Ureter (tissue), 1 donor: ENCODE results near the gene PRTFDC1. TPM values are rescaled to one million over a fixed set of nuclear protein-coding genes. Genes with fewer than 3 reads are reported as not detected.
"Not testable (repeated sequence)": the region's sequence is repeated elsewhere in the genome, so short reads cannot be mapped to it uniquely, and the experiment has no call there.

Source experiments
- DNase-seq: peaks from one replicate; pipeline ENCODE4 v3.0.0-alpha.2; 2020; ENCODE audit warnings: low spot score
- total RNA-seq: library from RNA; stranded (reverse); gene quantifications from one replicate; pipeline ENCODE4 v1.2.4, GENCODE V29; 2023
- donor health status: DM: yes; HTN: yes; CAD: no.

The PRTFDC1 gene
- total RNA-seq, 1 donor from 2014 or later: 8.5 TPM

GRCh38 chr10:24844742-24845141 lies 107.7 kb downstream of the PRTFDC1 start:
- no peak for DNase-seq

DNA sequence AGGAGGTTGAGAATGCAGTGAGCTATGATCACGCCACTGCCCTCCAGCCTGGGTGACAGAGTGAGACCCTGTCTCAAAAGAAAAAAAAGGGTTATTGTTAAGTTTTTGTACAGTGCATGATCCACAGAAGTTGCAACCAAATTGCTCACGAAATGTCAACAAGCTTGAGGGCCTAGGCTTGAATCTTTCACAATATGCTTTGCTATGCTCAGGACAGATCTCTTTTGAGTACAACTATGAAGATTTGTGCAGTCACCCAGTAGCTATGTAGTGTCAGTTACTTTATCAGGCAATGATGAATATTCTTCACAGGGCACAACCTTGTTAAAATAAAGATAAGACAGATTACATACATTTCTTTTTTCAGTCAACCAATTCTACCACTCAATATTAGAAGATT lies 109.2 kb downstream of the PRTFDC1 start:
- no peak for DNase-seq

- no peak for DNase-seq
These were observed 109.5 kb downstream of the PRTFDC1 start for GRCh38 chr10:24842856-24843255.

GRCh38 chr10:24841530-24841929 lies 110.9 kb downstream of the PRTFDC1 start:
- no peak for DNase-seq

DNA sequence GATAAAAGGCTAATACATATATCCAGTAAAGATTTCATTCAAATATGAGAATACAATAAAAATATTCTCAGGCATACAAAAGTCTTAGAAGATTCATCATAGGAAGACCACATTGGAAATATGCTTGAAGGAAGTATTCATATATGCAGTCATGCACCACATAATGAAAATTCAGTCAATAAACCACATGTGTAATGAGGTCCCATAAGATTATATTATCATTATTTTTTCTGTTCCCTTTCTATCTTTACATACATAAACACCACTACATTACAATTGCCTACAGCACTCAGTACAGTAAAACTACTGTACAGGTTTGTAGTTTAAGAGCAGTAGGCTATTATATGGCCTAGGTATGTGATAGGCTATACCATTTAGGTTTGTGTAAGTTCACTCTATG lies 111.6 kb downstream of the PRTFDC1 start:
- no peak for DNase-seq

GRCh38 chr10:24837781-24838180 lies 114.6 kb downstream of the PRTFDC1 start:
- DNase-seq: not testable (repeated sequence)

DNA sequence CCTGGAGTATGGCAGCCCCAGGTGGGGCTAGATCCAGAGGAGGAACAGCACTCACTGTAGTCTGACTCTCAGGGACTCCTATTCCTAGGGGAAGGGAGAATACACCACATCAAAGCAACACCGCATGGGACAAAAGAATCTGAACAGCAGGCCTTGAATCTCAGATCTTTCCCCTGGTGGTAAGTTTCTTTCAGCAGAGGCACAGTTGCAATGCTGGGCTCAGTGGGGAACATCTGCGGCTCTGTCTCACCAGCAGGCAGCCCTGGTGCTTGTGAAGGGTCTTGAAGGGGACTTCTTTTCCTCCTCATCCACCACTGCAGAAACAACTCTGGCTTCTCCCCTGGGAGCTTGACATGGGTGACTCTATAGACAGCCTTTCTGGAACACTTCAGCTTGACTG lies 117.5 kb downstream of the PRTFDC1 start:
- DNase-seq: no peak

DNA sequence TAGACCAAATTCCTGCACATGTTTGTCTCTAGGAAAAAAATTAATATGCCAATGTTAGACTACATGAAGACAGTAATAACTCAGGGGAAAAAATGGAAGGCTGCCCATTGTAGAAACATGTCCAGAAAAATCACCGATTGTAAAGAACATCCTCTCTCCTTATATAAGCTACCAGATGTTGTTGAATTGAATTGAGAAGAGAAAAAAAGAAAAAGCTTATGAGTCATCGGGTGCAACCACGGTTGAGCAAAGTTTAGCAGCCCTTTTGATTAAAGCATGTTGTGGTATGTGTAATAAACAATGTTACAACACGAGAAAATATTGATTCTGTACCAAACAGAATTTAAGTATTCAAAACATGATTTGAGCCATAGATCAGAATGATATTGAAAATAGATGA lies 126.4 kb downstream of the PRTFDC1 start:
- DNase-seq: no peak

DNA sequence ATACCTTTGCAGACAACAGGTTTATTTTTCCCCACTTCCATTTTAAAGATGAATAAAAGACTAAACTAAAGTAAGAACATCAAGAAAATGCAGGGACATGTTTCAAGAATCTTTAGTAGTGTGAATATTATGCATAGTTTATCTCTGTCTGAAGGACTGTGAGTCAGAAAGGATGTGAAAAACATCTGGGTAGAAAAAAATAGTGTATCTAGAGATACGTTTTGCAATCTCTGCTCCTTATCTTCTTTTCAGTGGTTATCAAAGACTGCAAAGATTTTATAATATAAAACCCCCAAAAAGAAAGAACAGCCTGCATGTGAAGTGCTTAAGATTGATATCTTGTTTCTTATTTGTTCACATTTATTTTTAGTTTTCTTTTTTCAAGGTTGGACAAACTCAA lies 126.9 kb downstream of the PRTFDC1 start:
- DNase-seq: no peak

- DNase-seq: no peak
These were observed 127.9 kb downstream of the PRTFDC1 start for GRCh38 chr10:24824536-24824935.

GRCh38 chr10:24824124-24824523 lies 128.3 kb downstream of the PRTFDC1 start:
- no peak for DNase-seq

DNA sequence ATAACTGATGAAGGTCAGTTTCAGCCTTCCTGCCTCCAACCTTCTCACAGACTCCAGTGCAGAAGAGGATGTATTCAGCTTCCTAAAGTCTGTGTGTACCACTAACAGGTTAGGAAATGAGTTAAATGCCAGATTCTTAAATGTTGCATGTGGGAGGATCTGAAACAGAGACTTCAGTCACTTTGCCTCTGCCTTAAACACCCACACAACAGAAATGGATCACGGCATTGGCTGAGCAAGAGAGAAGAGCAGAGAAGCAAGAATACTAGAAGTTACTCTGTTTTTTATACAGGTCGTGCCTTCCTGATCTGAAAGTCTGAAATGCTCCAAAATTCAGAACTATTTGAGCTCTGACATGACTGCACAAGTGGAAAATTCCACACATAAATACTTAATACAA lies 129.8 kb downstream of the PRTFDC1 start:
- DNase-seq: no peak

DNA sequence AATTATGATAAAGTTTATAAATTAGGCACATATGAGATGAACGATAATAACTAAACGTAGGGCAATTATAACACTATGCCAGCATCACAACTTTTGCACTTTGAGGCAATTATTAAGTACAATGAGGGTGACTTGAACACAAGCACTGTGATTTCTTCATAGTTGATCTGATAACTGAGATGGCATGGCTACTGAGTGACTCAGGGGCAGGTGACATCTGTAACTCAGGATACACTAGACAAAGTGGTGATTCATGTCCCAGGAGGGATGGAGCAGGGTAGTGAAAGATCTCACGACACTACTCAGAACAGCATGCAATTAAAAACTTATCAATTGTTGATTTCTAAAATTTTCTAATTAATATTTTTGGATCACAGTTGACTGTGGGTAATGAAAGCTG lies 130.4 kb downstream of the PRTFDC1 start:
- DNase-seq: no peak

DNA sequence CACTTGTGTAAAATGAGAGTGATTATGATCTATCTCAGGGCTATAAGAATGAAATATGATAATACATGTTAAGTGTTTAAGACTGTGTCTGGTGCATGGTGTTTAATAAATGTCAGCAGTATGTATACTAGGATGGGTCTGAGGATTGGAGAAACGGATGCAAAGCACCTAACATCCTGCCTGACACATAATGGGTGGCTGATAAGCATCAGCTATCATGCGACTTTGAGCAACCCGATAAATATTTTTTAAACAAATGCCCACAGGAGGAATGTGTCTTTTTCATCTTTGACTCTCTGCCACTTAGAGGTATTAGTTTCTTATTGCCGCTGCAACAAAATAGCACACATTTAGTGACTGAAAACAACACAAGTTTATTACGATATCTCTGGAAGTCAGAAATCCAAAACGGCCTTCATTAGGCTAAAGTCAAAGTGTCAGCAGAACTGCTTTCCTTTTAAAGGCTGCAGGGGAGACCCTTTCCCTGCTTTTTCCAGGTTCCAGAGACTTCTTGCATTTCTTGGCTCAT lies 135.5 kb downstream of the PRTFDC1 start:
- DNase-seq: no peak

DNA sequence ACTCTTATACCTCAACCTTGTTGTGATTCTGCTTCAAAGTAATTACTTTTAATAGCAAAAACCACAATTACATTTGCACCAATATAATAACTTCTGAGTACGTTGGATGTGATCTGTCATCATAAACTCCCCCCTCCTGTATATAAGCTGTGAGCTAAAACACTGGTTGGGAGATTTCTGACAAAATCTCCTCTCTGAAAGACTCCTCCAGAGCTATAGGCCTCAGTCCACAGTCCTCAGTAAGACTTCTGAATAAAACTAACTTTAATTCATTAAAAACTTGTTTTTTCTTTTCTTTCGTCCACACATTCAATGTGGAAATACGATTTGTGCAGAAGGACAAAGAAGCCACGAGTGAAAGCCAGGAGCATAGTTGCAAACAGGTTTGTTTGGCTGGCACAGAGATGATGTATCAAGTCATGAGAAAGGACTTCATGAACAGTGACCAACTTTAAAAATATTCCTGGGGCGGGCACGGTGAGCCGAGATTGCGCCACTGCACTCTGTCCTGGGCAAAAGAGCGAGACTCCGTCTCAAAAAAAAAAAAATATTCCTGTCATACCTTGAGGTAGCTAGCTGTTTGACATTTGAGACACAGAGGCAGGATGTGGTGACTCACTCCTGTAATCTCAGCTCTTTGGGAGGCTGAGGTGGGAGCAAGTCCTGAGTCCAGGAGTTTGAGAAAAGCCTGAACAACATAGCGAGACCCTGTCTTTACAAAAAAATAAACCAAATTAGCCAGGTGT lies 137.7 kb downstream of the PRTFDC1 start:
- DNase-seq: no peak

- DNase-seq: no peak
These were observed 138.6 kb downstream of the PRTFDC1 start for GRCh38 chr10:24813856-24814255.

DNA sequence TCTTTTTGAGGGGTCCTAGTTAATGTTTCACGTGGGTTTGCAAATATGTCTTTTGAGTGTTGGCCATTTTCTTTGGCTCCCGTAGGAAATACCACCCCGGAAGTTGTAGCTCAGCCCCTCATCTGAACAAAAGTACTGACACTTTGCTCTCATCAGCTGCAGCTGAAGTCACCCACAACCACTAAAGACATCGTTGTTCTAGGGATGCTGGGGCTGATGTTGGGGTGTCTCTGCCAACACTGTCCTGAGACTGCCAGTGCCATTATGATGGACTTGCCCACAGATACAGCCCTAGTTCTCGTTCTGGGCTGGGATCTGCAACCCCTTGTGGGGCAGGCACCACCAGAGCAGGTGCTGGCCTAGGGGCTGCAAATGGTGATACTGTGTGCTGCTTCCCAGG lies 146.1 kb downstream of the PRTFDC1 start:
- no peak for DNase-seq

- DNase-seq: no peak
These were observed 147.4 kb downstream of the PRTFDC1 start for GRCh38 chr10:24804956-24805355.

DNA sequence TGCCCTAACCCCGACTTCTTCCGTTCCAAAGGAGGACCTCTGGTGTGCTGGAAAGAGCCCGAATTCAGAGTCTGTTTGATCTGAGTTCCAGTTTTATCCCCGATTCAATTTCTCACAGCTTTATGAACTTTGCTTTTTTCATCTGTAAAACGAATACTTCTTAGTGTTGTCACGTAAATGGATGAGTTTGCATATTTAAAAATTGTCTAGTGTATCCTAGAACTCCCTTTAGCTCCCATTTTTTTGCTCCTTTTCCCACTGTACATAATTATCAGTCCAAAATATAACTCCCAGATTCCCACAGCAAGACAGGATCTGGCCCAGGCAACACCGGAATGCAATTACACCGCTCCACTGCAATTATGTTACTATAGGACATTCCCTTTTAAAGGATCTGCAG lies 148.0 kb downstream of the PRTFDC1 start:
- no peak for DNase-seq

DNA sequence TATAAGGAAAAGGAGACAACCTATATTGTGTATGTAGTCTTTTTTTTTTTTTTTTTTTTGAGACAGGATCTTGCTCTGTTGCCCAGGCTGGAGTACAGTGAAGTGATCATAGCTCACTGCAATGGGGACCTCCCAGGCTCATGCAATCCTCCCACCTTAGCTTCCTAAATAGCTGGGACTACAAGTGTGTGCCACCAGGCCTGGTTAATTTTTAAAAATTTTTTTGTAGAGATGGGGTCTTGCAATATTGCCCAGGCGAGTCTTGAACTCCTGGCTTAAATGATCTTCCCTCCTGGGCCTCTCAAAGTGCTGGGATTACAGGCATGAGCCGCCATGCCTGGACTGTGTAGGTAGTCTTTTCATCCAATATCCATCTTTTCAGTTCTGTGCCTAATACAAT lies 150.0 kb downstream of the PRTFDC1 start:
- DNase-seq: no peak

GRCh38 chr10:24800861-24801260 lies 151.5 kb downstream of the PRTFDC1 start:
- no peak for DNase-seq
